HG02943 (cell line): ENCODE measurements around the gene GRIK5.
"Not testable (repeated sequence)": the region's sequence is repeated elsewhere in the genome, so short reads cannot be mapped to it uniquely, and the experiment has no call there.

Experiments
- ATAC-seq: cut with Tn5 transposase; IDR thresholded peaks from one replicate; pipeline ENCODE4 v1.9.1; 2021; ENCODE audit warnings: mild to moderate bottlenecking, low read depth, moderate library complexity; ENCODE audit not compliant: unreplicated experiment

Gene GRIK5

GRCh38 chr19:42053037-42053935 lies 16.7 kb downstream of the GRIK5 start:
- ATAC-seq = no peak

GRCh38 chr19:42052241-42052863 lies 17.7 kb downstream of the GRIK5 start:
- ATAC-seq = no peak

GRCh38 chr19:42051166-42052115 lies 18.6 kb downstream of the GRIK5 start:
- no peak for ATAC-seq

- ATAC-seq = no peak
Measured at GRCh38 chr19:42048992-42049391, 21.0 kb downstream of the GRIK5 start.

- ATAC-seq = no peak
Measured at GRCh38 chr19:42045575-42045974, 24.4 kb downstream of the GRIK5 start.

- no peak for ATAC-seq
Measured at GRCh38 chr19:42042455-42043170, 27.4 kb downstream of the GRIK5 start.

GRCh38 chr19:42040491-42040890 lies 29.5 kb downstream of the GRIK5 start:
- ATAC-seq = not testable (repeated sequence)

- ATAC-seq = no peak
Measured at GRCh38 chr19:42040031-42040430, 30.0 kb downstream of the GRIK5 start.

- no peak for ATAC-seq
Measured at GRCh38 chr19:42038666-42039065, 31.3 kb downstream of the GRIK5 start.

GRCh38 chr19:42037649-42038048 lies 32.4 kb downstream of the GRIK5 start:
- ATAC-seq = no peak

GRCh38 chr19:42034640-42035391 lies 35.2 kb downstream of the GRIK5 start:
- not testable (repeated sequence) for ATAC-seq

GRCh38 chr19:42033413-42033812 lies 36.6 kb downstream of the GRIK5 start:
- no peak for ATAC-seq

- ATAC-seq = no peak
Measured at GRCh38 chr19:42032431-42032830, 37.6 kb downstream of the GRIK5 start.

GRCh38 chr19:42030645-42031440 lies 39.2 kb downstream of the GRIK5 start:
- no peak for ATAC-seq

- ATAC-seq = no peak
Measured at GRCh38 chr19:42028304-42029216, 41.4 kb downstream of the GRIK5 start.

GRCh38 chr19:42024622-42025111 lies 45.3 kb downstream of the GRIK5 start:
- ATAC-seq = no peak

GRCh38 chr19:42023943-42024260 lies 46.1 kb downstream of the GRIK5 start:
- ATAC-seq = no peak
